Choroid plexus epithelial cell (primary cell): ENCODE data around the gene SECTM1.
"Not testable (repeated sequence)": the region's sequence is repeated elsewhere in the genome, so short reads cannot be mapped to it uniquely, and the experiment has no call there.

ENCODE experiments used
- DNase-seq: peaks from one replicate; pipeline ENCODE4 v3.0.0-alpha.2; 2010; ENCODE audit warnings: low read depth
- H3K4me3 ChIP-seq: 2 replicates; pipeline ENCODE4 v1.5.1; 2011; ENCODE audit warnings: low read depth, mild to moderate bottlenecking, control low read depth, low read length, moderate library complexity
- TF ChIP-seq, protein P1 (sequence below): conservative IDR thresholded peaks from 2 replicates; pipeline ENCODE4 v1.5.1; 2011; ENCODE audit warnings: low read depth, mild to moderate bottlenecking, control low read depth, inconsistent platforms, low read length, moderate library complexity

Gene SECTM1

DNA sequence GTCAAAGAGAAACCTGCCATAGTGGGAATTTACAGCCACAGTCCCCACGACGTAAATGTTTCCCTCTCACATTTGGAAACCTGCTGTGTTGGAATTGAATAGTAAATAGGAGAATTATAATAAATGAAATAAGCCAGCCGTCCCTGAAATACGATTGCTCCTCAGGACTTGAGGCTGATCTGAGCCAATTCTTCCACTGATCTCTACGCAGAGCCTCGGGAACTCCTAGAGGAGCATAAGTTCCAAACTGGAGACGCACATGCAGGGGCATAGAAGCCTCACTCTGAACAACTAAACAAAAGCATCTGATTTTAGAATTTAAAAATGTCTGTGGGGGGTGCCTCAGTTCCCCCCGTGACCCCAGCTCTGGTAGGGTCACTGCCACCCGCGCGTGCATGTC lies 15.3 kb upstream of the SECTM1 start:
- no peak overlapping the region for H3K4me3 ChIP-seq
- TF ChIP-seq, protein P1, sequence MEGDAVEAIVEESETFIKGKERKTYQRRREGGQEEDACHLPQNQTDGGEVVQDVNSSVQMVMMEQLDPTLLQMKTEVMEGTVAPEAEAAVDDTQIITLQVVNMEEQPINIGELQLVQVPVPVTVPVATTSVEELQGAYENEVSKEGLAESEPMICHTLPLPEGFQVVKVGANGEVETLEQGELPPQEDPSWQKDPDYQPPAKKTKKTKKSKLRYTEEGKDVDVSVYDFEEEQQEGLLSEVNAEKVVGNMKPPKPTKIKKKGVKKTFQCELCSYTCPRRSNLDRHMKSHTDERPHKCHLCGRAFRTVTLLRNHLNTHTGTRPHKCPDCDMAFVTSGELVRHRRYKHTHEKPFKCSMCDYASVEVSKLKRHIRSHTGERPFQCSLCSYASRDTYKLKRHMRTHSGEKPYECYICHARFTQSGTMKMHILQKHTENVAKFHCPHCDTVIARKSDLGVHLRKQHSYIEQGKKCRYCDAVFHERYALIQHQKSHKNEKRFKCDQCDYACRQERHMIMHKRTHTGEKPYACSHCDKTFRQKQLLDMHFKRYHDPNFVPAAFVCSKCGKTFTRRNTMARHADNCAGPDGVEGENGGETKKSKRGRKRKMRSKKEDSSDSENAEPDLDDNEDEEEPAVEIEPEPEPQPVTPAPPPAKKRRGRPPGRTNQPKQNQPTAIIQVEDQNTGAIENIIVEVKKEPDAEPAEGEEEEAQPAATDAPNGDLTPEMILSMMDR, result no peak
- peak; percentile 8 for DNase-seq

DNA sequence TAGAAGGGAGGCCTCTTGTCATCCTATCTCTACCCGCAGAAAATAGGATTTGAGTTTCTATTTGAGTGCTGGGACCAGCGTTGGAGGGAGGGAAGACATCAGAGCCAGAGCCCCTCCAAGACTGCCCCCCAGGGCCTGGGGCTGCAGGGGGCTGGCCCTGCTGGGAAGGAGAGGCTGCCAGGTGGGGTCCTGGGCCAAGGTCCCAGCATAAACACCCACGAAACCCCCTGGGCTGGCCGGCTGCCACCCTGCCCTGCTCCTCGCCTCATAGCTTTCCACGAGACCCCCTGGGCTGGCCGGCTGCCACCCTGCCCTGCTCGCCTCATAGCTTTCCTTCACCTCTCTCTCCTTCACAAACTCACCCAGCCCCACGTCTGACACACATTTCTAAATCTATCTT lies 14.9 kb upstream of the SECTM1 start:
- no peak overlapping the region for H3K4me3 ChIP-seq
- TF ChIP-seq, protein P1, result no peak
- DNase-seq, result no peak

DNA sequence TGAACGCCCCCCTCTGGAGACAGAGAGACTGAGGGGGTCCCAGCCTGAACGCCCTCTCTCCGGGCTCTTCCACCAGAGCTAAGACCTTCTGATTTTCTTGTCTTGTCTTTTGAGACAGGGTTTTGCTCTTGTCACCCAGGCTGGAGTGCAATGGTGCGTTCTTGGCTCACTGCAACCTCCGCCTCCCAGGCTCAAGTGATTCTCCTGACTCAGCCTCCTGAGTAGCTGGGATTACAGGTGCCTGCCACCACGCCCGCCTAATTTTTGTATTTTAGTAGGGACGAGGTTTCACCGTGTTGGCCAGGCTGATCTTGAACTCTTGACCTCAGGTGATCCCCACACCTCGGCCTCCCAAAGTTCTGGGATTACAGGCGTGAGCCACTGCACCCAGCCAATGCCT lies 14.4 kb upstream of the SECTM1 start:
- not testable (repeated sequence) for H3K4me3 ChIP-seq, DNase-seq

DNA sequence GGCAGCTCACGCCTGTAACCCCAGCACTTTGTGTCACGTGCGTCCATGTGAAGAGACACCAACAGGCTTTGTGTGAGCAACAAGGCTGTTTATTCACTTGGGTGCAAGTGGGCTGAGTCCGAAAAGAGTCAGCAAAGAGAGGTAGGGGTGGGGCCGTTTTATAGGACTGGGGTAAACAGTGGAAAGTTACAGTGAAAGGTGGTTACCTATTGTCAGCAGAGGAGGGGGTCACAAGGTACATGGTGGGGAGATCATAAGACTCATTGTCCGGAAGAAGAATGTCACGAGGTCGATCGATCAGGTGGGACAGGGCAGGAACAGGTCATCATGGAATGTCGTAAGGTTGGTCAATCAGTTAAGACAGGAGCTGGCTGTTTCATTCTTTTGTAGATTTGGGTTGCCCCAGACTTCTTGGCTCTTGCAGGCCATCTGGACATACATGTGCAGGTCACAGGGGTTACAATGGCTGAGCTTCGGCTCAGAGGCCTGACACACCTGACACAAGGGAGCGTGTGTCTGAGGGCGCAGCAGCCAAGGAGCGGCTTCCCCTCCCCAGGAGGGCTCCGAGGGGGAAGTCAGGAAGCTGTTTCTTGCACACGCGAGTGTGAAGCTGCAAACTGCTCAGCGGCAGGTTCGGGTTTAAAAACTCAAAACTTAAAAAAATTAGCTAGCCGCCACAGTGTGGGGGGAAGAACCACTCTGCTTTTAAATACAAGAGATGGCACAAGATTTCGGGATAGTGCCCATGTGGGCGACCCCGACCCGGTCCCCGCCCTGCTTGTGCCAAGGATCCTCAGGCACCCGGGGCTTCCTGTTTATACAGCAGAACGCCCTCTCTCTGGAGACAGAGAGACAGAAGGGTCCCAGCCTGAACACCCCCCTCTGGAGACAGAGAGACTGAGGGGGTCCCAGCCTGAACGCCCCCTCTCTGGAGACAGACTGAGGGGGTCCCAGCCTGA lies 13.1 kb upstream of the SECTM1 start:
- TF ChIP-seq, protein P1, result no peak
- H3K4me3 ChIP-seq, result no peak overlapping the region
- no peak for DNase-seq

DNA sequence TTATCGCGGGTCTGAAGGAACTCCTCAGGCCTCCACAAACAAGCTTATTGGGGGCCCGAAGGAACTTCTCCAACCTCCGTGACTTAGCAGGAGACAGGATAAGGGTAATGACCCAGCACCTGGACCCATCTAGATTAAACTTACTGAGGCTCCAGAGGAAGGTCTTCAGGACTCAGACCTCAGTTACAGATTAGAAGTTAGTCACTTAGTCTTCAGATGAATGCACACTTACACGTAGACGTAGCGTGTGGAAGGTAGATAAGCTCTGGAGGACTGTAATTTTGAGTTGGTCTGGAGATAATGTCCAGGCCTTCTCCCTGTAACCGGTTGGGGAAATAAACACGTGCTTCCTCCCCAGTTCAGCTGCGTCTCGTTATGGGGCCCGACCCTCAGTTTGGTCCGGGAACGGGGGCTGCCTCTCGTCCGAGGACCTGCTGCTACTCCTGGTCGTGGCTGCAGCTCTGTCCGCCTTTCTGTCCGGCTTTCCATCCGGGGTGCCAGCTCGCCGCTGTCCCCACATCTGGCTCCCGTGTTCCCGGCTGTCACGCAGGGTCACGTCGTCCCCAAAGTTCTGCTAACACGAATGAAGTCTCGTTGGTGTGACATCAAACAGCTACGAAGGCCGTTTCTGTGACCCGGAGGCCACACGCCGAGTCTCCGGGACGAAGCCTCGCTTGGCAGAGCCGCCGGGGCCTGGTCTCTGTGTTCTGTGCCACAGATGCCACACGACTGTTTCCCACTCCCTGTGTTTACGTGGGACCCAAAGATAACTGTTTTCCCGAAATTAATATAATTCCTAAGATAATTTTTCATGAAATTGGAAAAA lies 11.8 kb upstream of the SECTM1 start:
- no peak for DNase-seq
- no peak overlapping the region for H3K4me3 ChIP-seq
- TF ChIP-seq, protein P1, result no peak

DNA sequence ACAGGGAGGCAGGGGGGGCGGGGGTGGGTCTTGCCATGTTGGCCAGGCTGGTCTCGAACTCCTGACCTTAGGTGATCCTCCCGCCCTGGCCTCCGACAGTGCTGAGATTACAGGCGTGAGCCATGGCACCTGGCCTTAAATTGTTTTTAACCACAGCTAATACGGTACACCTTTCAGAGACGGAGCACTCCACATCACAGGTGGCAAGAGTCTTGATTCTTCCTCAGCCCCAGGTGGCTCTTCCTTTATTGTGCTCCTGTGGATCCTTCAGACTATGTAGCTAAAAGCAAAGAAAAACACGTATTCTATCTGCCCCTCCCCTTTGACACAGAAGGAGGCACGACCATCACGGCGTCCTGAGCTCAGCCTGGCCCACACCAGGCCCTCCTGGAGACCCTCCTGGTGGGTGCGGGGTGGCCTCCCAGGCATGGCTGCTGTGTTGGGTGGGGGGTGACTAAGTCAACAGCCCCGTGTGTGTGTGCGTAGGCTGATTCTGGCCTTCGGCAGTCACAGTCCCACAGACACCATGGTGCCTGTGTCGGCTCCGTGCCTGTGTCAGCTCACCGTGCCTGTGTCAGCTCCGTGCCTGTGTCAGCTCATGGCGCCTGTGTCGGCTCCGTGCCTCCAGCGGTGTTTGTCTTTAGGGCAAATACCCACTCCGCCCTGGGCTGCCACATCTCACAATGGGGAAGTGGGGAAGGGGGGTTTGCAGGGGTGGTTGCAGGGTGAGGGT lies 10.8 kb upstream of the SECTM1 start:
- no peak for DNase-seq
- TF ChIP-seq, protein P1, result no peak
- H3K4me3 ChIP-seq, result no peak overlapping the region

DNA sequence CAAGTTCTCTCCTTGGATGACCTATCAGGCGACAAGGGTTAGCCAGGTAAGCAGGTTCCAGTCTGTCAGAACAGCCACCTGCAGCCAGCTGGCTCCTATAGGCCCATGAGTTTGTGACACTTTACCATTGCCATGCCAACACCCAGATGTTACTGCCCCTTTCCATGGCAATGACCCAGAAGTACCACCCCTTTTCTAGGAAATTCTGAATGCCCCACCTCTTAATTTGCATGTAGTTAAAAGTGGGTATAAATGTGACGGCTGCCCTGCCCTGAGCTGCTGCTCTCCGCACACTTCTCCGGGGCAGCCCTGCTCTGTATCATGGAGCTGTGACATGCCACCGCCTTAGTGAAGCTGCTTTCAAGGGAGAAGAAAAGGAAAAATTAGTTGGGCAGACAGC lies 10.0 kb upstream of the SECTM1 start:
- TF ChIP-seq, protein P1, result no peak
- DNase-seq, result no peak
- no peak overlapping the region for H3K4me3 ChIP-seq
